Activated CD8-positive, alpha-beta memory T cell treated with anti-CD3 and anti-CD28 coated beads for 48 hours (primary cell): ENCODE results near the gene COL5A1.

ENCODE experiments used
- DNase-seq, 3 experiments: peaks; one replicate each; pipeline ENCODE4 v3.0.0-alpha.2; 2020; ENCODE audit warnings: low read depth in 2 of 3, low spot score in 2 of 3

The COL5A1 gene

DNA sequence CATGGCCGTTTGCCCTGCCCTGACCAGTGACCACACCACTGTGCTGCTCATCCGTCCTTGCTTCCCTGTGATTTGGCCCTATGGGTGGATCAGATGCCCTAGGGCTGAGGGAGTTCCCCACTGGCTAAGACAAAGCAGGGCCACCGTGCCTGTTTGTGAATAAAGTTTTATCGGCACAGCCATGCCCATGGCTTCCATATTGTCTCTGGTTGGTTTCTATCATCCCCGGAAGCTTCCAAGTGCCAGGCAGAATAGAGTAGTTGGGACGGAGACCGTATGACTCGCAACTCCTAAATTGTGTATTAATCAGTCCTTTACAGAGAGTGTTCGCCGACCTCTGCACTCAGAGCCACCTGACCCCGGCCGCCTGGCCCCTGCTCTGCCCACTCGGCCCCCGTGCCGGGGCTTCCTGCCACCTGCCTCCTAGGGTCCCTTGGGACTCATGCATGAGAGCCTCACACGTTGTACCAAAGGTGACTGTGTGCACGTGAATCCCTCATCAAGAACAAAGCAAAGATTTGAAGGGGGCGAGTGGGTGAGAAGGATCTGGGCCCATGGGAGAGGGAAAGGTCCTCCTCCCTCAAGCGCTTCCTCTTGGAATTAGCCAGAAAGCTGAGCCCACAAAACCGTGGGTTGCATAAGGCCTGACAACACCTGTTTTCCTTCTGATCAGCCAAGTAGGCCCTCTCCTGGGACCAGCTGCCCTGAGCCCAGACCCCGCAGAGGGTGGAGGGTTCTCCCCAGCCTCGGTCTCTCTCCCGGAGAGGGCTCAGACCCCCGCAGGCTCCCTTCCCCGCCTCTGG is 227.3 kb downstream of the COL5A1 start:
- no peak for DNase-seq

DNA sequence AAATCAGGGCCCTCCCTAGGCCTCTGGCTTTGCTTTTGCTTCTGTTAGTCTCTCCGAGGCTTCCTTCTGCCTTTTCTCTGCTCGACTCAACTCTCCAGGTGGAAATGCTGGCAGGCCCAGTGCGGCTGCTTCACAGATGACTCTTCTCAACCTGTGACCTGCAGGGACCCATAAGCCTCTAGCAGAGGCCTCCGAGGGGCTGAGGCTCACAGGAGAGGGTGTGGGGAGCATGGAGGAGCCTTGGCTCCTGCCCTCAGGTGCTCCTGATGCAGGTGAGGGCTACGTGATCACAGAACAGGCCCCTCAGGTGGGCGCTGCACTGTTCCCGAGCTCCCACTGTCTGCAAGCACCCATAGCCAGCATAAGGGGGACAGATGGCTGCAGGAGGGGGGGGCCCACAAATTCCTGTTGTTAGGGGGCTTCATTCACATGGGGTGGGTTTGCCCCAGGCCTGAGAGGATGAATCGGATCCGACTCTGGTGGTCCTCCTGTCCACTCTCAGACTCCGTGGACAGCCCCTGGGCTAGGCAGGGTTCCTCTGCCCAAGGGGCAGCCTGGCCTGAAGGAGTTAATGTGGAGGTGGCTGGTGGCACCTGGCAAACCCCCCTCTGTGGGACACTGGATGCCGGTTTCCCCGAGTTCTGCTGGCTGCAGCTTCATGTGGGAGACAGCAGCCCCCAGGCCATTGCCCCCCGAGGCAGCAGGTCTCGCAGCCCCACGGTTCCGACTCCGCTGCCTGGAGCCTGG is 228.1 kb downstream of the COL5A1 start:
- no peak for DNase-seq

DNA sequence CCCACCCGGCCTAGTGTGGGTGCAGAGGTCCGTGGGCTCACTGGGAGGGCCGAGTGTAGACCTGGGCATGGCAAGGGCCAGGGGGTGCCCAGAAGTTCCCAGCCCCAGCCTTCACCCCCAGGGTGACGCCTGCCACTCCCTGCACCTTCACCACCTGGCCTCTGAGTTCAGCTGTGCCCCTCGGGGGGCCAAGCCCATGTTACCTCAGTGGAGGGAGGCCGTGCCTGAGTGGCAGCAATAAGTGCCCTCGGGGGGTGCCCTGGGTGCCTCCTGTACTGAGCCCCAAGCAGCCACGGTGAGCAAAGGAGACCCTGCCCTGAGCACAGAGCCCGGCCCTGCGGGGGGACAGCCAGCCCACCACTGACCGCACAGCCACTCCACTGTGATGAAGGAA is 228.7 kb downstream of the COL5A1 start:
- no peak for DNase-seq

DNA sequence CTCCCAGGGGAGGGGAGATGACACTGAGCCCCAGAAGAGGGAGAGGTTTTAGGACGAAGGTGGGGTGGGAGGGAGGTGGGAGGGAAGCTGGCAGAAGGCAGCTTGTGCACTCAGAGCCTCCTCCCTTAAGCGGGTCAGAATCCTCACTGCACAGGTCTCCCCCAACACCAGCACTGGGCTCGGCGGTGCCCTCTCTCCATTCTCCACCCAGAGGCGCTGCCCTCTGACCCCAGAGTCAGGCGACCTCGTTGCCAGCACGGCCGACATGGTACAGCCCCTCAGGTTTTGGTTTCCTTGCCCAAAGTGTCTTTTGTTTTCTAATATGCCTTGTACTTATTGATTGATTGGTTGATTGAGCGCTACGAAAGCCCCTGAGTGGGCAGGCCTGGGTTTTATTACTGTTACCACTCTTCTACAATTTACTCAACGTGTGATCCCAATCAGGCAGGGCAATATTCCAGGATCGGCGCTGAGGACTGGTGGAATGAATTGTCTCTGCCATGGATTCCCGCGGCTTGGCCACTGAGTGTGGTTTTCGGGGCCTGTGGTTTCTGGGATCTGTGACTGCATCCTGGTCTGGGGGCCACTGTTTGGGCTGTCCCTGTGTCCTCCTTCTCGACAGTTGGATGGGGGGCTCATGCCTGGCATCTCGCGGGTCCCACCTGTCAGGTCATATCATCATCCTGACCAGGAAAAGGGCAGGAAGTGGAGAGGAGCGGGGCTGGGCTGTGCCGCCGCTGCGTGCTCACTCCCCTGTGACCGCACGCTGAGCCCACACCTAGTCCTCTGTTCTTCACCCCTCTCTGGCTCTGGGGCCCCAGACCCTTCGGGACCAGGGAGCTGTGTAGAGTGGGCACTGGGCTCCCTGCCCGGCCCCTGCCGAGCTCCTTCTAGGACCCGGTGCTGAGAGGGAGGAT is 229.4 kb downstream of the COL5A1 start:
- no peak for DNase-seq

DNA sequence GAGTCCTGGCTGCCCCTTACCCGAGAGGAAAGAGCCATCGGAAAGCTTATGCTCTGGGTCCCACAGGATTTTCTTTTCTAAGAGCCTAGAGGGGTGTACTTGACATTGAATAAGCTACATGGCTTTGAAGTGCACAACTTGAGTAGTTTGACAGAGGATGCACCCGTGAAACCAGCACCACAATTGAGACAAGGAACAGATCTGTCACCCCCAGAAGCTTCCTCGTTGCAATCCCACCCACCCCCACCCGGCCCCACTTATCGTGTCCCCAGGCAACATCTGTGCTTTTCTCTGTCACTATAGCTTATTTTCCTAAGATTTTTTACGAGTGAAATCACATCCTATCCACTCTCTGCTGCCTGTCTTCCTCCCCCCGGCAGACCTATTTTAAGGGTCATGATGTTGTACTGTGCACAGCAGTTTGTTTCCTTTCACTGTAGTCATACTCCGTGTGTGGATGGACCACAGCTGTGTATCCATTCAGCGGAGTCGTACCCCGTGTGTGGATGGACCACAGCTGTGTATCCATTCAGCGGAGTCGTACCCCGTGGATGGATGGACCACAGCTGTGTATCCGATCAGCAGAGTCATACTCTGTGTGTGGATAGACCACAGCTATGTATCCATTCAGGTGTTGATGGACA is 230.2 kb downstream of the COL5A1 start:
- no peak for DNase-seq

DNA sequence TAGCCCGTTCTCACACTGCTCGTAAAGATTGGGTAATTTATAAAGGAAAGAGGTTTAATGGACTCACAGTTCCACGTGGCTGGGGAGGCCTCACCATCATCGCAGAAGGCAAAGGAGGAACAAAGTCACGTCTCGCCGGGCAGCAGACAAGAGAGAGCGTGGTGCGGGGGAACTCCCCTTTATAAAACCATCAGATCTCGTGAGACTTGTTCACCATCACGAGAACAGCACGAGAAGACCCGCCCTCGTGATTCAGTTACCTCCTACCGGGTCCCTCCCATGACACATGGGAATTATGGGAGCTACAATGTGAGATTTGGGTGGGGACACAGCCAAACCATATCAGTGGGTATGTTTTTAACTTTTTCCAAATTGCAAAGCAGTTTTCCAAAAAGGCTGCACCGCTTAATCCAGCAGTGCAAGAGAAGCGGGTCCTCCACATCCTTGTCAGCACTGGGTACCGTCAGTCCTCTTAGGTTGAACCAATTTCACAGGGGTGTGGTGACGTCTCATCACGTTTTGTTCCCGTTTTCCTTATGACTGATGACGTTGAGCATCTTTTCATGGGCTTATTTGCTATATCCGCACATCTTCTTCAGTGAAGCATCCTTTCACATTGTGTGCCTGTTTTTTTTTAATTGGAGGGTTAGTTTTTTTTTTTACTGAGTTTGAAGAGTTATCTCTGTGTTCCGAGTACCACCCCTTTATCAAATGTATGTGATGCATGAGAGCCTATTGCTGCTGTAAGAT is 231.1 kb downstream of the COL5A1 start:
- no peak for DNase-seq

DNA sequence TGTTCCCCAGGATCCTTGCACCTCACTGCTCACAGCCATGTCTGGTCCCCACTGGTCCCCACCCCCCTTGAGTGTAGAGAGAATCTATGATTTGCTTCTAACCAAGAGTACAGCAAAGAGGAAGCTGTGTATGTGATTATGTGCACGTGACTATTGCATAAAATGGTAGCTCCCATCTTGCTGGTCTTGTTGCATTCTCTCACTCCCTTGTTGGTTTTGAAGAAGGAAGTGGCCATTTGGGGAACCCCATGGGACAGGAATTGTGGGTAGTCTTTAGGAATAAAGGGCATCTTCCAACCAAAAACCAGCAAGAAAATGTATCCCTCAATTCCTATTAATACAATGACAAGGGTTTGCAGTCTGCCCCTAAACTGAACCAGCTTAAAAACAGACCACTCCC is 233.8 kb downstream of the COL5A1 start:
- DNase-seq: no peak

DNA sequence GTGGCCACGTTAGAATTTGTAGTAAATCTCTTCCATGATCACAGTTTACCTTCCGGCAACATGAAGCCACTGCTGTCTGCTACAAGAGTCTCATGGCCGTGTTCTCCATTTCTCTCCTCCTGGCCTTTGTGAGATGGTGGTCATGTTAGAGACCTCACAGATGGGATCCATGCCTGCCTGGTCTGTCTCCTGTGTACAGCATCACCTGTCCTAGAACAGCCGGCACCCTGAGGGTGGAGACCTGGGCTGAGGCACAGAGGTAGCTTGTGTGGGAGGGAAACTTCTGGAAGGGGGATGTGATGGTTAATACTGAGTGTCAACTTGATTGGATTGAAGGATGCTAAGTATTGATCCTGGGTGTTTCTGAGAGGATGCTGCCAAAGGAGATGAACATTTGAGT is 235.9 kb downstream of the COL5A1 start:
- no peak for DNase-seq

DNA sequence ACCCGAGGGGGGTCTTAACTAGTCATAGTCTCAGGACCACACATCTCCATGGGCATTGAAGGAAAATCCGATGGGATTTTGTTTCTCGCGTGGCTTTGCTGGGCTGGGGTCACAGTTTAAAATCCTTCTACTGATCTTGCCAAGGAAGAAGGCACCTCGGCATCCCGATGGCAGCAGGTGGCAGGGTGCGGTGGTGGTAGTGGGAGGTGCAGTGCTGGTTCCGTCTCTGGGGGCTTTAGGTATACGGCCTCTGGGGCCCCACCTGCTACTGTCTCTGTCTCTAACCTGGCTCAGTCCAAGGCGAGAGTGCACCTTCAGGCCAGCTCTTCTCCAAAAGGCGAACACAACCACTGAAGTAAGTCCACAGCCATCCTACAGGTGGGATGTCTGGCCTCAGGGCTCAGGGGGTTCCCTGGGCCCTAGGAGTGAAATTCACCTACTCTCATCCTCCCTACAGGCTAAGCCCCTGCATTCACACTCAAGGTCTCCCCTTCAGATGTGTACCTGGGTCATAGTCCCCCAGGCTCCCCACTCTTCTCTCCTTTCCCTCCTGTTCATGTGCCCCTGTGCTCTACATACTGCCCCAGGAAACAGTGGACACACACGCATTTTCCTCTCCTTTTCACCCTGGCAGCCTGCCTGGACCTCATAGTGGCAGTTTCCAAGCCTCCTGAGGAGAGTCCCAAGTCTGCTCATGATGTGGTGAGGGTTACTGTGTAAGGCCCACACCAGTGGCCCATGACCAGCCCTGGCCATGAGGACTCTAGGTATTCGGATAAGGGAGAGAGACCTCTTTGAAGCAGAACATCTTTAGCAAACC is 238.3 kb downstream of the COL5A1 start:
- DNase-seq: no peak

DNA sequence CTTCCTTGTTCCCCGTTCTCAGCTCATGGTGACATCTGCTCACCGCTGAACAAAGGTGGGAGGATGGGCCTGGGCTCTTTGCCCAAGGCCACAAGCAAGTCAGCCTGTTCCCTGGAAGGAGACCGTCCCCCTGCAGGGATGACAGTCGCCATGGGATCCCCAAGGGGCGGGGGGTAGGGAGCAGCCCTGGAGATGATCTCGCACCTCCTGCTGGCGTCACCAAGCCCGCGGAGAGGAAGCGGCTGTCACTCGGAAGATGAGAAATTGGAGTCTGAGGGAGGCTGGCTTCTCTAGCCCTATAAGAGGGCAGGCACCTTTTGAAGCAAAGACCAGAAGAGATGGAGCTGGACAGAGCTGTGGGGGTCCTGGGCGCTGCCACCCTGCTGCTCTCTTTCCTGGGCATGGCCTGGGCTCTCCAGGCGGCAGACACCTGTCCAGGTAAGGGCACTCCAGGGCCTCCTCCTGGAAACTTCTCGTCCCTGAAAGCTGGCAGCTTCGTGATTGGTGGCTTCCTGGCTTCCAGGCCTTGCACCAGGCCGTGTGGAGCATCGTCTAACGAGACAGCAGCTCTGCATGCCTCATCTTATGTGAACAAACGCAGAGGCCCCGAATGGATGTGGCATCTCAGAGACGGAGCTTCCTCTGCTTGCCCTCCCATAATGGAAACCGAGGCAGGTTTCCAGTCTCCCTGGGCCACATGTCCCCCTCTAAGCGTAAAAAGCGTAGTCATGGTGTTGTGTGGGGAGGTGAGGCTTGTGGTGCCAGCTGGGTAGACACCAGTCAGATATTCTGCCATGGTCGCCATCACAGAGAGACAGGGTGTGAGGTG is 239.1 kb downstream of the COL5A1 start, which contains the start of gene FCN2:
FCN2 (plus strand) TSS at position 327 of the 829 bp plus-strand sequence; CDS start at position 339, 12 bp downstream.
- no peak for DNase-seq

DNA sequence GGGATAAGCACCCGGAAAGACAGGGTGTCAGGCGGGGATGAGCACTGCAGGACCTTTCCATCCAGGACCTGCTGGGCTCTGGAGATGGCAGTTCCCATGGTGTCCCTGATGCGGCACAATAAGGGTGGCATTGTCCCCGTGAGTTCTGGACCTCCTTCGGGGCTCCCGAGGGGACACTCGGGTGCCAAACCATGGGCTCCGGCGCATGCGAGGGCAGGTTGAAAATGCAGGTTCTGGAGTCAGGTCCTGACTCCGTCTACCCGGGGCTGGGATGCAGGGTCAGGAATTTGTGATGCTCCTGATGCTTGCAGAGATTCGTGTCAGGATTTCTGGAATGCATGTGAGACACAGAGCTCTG is 239.7 kb downstream of the COL5A1 start:
- DNase-seq: no peak

DNA sequence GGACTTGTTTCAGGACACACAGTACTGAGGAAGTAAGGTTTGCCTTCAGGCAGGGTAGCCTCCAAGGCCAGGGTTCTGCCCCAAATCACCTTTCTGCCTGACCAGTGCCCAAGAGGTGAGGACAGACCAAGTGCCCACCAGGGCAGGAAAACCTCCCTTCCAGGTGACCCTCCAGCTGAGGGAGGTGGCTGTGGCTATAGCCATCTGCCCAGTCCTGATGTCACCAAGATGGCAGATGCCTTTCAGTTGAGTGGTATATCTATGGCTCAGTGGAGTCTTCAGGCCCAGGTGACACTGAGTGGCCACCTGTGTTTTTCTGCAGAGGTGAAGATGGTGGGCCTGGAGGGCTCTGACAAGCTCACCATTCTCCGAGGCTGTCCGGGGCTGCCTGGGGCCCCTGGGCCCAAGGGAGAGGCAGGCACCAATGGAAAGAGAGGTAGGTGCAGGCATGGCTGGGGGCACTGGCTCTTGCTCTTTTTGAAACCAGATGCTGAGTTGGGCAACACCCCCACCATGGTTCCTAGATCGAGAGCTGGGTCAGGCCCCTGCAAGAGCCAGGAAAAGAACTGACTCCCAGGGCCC is 240.7 kb downstream of the COL5A1 start:
- DNase-seq: no peak

DNA sequence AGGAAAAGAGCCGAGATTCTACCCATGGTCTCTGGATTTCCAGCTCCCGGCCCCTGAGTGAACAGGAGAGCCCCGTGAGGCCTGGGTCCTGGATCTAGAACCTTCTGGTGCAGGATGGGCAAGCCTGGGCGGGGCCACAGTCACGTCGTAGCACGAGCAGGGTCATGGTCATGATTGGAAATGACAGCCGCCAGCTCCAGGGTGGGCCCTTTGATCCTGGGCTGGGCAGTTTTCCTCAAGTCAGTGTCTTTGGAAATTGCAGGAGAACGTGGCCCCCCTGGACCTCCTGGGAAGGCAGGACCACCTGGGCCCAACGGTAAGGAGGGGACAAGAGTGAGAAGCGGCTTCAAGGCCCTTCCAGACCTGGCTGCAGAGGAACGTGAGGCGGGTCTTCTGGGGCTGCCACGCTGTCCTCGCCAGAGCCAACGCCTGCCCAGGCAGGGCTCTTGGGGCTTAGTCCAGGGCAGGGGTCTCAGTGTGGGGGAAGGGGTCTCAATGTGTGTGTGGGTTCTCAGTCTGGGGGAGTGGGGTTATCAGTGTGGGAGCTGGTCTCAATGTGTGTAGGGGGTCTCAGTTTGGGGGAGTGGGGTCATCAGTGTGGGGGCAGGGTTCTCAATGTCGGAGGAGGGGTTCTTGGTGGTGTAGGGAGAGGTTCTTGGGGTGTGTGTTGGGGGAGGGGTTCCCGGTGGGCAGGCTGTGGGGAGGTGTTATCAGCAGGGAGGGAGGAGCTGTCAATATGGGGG is 241.6 kb downstream of the COL5A1 start:
- no peak for DNase-seq

DNA sequence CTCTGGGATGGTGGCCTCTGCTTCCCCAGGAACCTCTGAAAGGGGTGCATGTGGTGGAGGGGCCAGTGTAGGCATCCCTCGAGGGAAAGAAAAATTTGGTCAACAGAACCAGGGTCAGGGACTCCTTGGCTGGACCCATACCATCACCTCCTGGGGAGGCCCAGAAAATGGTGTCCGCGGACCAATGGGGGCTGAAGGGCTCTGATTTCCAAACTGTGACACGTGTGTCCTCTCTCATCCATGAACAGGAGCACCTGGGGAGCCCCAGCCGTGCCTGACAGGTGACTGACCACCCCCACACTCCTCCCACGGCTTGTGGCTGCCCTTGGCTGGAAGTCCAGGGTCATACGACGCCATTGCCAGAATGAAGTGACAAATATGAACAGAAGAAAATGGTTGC is 242.9 kb downstream of the COL5A1 start:
- DNase-seq: no peak

DNA sequence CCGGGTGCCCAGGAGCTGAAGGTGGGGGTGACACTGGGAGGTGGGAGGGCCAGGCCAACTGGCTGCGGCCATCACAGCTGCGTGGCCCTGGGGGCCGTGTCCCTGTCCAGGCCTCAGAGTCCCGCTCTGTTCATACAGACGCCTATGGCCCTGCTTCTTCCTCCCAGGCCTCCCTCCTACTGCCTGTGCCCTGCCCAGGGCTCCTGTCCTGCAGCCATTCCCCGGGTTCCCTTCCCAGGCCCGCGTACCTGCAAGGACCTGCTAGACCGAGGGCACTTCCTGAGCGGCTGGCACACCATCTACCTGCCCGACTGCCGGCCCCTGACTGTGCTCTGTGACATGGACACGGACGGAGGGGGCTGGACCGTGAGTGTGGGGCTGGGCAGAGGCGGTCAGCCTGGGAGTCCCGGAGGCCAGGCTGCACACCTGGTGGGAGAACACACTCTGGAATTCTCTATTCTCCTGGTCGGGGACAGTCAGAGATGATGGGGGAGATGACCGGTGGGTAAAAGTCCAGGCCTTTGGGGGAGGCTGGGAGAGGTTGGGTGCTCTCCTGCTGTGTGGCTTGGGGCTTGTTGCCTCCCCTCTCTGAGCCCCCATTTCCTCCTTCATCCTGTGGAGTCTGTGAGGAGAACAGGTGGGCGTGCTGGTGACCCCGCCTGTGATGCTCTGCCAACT is 243.5 kb downstream of the COL5A1 start:
- no peak for DNase-seq

DNA sequence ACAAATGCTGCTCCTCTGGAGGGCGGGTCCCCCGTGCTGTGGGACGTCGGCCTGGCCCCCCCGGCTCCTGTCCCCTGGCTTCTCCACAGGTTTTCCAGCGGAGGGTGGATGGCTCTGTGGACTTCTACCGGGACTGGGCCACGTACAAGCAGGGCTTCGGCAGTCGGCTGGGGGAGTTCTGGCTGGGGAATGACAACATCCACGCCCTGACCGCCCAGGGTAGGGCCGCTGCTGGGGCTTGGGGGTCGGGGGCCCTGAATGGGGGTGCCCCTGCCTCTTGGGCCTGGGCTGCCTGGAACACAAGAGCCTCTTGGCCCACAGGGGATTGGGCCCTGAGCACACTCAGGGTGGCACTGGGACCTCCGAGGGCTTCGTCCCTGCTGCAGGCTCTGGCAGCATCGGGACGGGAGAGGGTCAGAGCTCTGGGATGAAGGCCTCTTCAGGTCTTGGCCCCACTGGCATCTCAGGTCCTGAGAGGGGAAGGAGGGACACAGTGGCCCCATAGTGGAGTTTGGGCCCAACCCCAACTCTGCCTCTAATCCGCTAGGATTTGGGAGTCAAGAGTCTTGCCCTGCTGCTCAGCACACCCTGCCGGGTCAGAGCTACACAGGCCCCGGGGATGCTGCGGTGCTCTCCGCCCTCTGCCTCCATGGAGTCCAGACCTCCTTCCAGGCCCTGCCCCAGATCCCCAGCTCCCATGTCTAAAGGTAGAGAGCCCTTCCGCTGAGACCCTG is 244.2 kb downstream of the COL5A1 start:
- no peak for DNase-seq
